Coronary artery (tissue), 2 donors: ENCODE data around the gene ELP5.

Source experiments
- DNase-seq: peaks from one replicate; pipeline ENCODE4 v3.0.0-alpha.2; 2017; ENCODE audit warnings: low spot score
- H3K27ac ChIP-seq, 2 donors: fragments of 200-600 bp; sonication (generic); one replicate each; pipeline ENCODE4 v1.5.1; 2016 to 2019
- H3K4me3 ChIP-seq: fragments of 200-600 bp; sonication (generic); 2 replicates; pipeline ENCODE4 v1.5.1; 2016; ENCODE audit warnings: mild to moderate bottlenecking, moderate library complexity
- TF ChIP-seq, protein P1 (sequence below): fragments of 200-600 bp; sonication (generic); IDR thresholded peaks from one replicate; pipeline ENCODE4 v1.5.1; 2019; ENCODE audit warnings: antibody characterized with exemption

Gene ELP5

DNA sequence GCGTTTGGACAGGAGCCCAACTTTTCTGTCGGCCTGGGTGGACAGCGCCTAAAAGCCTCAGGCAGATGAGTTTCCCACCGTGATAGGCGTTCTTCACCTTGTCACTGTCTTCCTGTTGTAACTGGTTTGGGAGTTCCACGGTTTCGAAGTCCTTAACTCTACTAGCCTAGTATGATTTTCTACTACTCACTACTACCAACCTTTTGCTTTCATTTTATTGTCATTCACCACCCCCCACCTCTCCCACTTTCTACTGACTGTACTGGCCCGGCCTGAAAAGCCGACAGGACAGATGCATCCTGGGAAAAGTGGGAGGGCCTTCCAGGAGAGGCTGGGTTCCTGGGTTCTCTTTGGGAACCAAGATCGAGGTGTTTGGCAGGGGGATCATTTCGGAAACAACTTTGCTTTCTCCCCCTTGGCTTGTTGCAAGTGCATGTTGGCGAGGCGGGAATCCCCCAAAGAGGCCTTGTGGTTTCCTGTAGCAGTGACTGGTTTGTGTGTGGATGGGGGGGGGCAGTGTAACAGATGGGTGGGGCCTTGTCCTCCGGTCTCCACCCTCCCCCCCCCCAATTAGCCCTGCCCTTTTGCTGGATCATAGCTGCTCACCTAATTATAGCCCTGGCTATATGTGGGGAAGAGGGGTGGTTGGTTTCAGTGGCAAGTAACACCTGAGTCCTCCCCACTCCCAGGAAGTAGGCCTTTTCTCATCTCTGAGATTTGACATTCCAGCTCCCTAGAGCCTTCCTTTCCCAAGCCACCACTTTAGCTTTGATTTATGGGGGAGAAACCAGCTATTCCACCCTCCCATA, 56.8 kb downstream of the ELP5 start:
- H3K27ac ChIP-seq = peak overlapping the region; percentile 99
- TF ChIP-seq, protein P1, sequence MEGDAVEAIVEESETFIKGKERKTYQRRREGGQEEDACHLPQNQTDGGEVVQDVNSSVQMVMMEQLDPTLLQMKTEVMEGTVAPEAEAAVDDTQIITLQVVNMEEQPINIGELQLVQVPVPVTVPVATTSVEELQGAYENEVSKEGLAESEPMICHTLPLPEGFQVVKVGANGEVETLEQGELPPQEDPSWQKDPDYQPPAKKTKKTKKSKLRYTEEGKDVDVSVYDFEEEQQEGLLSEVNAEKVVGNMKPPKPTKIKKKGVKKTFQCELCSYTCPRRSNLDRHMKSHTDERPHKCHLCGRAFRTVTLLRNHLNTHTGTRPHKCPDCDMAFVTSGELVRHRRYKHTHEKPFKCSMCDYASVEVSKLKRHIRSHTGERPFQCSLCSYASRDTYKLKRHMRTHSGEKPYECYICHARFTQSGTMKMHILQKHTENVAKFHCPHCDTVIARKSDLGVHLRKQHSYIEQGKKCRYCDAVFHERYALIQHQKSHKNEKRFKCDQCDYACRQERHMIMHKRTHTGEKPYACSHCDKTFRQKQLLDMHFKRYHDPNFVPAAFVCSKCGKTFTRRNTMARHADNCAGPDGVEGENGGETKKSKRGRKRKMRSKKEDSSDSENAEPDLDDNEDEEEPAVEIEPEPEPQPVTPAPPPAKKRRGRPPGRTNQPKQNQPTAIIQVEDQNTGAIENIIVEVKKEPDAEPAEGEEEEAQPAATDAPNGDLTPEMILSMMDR = no peak
- DNase-seq = peak; percentile 86
- peak overlapping the region; percentile 92 for H3K4me3 ChIP-seq
